Body of pancreas (tissue), 4 donors: ENCODE data around the gene TRPV3.

ENCODE experiments used
- CTCF ChIP-seq, 7 experiments: fragments of 450-650 bp in 4 of 7; fragments of 200-600 bp in 3 of 7; sonication (generic) in 3 of 7; IDR thresholded peaks; one replicate each; pipeline ENCODE4 v1.5.1; 2016 to 2019; ENCODE audit warnings: antibody characterized with exemption in 7 of 7
- POLR2A ChIP-seq, 3 donors: fragments of 450-650 bp; IDR thresholded peaks; one replicate each; pipeline ENCODE4 v1.6.1; 2016; ENCODE audit warnings: antibody characterized with exemption in 3 of 3, mild to moderate bottlenecking in 2 of 3

- TF ChIP-seq POLR2A (IDR thresholded peaks at IDR 0.05) (no peak), CTCF (IDR thresholded peaks at IDR 0.05) (no peak)
Measured at GRCh38 chr17:3556239-3556915, 1.2 kb downstream of the TRPV3 start.
